GM21526 (cell line): ENCODE measurements around the gene UBASH3B.
A peak's percentile ranks its signal among the peaks of the same experiment; 100 is the strongest.
"Not testable (repeated sequence)": the region's sequence is repeated elsewhere in the genome, so short reads cannot be mapped to it uniquely, and the experiment has no call there.

Experiments used
- ATAC-seq: cut with Tn5 transposase; IDR thresholded peaks from one replicate; pipeline ENCODE4 v1.9.1; 2021; ENCODE audit warnings: moderate library complexity; ENCODE audit not compliant: unreplicated experiment, low FRiP score

UBASH3B gene

DNA sequence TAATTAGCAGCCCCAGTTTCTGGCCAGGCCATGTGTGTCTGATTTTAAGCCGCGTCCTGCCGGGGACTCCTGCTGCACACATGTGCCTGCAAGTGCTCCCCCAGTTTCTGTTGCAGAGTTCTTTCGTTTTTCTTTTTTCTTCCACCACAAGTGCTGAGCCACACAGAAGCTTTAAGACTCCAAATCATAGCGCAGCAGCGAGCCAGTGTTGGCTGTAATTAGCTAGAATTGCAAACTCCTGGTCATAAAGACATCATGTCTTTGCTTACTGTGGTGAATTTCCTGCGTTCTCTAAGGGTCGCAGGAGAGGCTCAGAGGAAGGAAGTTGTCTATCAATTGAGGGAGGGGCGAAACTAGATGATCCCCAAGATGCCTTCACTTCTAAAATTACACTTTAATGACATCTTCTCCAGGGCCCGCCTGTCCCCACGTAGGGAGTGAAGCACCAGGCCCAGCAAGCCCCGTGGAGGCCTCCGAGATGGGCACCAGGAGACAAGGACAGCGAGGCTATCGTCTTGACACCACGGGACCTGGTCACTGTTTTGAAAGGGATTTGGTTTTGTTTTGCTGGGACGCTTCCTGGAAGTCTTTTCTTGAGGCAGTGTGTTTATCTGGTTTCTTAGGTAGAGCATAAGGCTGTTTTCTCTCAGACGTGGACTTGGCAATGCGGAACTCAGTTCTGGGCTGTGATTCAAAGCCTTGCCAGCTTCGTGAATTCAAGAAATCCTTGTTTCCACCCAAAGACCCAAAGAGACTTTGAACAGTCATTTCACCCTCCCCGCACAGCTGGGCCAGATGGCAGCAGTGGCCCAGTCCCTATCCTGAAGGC, 71.8 kb downstream of the UBASH3B start:
- ATAC-seq: peak; percentile 78

DNA sequence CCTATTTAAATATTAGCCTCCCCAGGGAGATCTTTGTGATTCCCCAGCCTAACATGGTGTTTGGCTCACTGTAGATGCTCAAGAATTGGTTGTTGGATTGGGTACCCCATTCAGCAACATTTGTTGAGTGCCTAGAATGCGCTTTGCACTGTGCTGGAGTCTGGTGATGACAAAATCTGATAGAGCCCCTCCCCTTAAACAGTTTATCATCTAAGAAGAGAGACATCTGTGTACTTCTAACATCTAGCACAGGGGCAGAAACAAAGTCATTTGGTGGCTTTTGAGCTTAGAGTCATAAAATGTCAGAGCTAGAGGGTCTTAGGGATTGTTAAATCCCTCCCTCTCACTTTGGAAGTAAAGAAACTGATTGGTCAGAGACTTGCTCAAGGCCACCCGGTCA, 73.0 kb downstream of the UBASH3B start:
- ATAC-seq: no peak

DNA sequence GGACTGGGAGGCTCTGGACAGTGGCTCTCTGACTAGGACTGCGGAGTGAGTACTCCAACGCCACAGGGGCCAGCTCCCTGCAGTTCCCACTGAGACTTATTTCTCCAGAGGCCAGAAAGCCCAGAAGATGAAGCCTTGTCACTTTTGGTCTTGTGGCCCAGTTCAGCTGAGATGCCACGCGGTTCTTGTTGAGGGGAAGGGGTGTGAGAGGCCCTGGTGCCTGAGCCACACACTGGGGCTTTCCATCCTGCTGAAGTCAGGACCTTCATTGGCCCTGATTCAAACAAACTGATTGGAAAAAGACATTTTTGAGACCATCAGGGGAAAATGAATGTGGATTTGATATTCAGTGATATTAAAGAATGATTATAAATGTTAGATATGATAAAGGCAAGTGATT, 73.6 kb downstream of the UBASH3B start:
- no peak for ATAC-seq

DNA sequence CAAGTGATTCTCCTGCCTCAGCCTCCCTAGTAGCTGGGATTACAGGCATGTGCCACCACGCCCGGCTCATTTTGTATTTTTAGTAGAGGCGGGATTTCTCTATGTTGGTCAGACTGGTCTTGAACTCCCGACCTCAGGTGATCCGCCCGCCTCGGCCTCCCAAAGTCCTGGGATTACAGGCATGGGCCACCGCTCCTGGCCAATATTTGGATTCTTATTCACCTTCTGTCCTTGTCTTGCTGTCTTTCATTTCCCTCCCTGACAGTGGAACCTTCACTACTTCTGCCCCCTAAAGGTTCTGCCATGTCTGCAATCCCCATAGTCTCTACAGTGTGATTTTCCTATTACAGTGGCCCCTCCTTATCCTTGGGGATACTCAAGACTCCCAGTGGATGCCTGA, 75.2 kb downstream of the UBASH3B start:
- ATAC-seq: not testable (repeated sequence)

DNA sequence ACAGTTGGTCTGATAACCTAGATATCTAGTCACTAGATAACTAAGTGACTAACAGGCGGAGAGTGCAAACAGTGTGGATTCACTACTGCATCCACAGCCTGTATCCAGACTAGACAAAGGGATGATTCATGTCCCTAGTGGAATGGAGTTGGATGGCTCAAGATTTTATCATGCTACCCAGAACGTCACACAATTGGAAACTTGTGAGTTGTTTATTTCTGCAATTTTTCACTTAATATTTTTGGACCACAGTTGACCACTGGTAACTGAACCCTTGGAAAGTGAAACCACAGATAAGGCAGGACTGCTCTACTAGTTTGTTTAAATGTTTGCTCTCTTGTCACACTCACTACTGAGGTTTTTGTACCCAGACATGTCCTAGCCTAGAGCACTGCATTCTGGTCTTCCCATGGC, 76.0 kb downstream of the UBASH3B start:
- no peak for ATAC-seq

DNA sequence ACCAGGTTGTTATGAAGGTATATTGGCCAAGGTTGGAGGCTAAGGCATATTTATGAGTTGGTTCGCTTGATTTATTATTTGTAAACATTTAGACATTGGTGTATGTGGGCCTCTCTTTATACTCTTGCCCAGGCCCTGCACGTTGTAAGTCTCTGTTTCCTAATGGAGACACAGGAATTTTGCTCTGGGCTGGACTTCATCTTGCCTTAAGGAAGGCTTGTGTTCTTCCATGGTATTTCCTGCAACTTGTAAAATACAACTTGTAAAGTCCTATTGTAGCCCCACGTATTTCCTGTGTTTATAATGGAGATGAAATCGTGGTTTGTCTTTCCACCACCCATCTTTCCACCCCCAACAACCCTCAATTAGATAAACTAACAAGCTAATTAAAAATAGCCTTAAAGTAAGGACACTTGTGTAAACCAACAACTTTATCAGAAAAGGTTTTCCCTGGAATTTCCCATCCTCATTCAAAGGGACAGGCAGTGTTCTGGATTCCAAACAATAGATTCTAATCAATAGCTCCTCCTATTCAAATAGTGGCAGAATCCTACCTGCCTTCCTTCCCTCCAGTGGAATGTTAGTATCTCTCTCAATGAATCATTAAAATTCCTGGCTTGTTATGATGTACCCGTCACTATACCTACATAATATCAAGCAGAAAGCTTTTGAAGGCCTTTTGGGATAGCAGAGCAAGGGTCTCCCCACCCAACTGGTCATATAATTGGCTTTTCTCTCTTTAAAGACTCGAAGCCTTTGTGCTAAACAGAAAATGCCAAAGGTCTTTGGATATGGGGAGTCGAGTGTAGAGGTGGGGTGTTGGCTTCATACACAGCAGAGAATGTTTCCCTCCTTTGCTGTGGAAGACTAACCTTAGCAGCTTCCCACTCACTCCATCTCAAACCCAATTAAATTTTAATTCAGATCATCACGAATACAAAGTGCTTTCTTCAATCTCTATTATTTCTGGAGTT, 77.1 kb downstream of the UBASH3B start:
- no peak for ATAC-seq

DNA sequence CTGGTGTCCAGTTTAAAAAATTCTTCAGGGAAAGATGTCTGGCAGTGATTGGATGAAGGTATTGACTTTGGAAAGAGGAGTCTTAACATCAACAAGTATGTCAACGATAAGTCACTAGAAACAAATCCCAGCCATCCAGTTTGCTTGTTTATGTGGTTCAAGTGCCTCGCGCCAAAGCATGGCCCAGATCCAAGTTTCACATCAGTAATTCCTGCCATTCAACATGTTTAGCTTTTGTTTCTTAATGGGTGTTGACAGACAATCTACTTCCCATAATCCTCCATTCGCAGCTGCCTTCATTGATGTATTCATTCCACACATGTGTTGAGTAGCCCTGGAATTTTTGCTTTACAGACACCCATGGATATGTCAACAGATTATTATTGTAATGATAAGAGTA, 77.8 kb downstream of the UBASH3B start:
- ATAC-seq: no peak

DNA sequence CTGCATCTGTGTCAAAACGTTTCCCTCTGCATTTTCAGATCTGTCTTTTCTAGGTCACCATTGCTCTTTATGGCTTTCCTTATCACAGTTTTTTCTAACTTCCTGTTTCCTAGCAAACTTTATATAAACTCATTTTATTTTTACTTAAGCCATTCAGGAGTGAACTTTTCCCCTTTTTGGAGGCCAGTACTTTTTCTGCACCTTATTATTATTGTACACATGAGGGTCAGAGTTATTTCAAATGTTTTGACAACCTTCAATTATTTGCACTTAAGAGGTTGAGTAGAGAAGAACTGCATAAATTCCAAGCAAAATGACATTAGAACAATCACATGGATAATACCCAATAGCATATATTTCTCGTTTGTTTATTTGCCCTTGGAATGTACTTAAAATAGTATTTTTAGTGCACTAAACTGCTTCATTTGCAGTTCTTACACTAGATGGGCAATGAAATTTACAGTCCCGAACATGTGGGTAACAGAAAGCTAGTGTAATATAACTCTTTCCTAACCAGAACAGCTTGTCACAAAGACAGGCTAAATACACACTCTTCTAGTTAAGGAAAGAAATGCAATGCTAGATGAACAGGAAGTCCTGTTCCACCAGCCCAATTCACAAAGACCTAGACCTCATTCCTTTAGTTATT, 79.5 kb downstream of the UBASH3B start:
- ATAC-seq: no peak

DNA sequence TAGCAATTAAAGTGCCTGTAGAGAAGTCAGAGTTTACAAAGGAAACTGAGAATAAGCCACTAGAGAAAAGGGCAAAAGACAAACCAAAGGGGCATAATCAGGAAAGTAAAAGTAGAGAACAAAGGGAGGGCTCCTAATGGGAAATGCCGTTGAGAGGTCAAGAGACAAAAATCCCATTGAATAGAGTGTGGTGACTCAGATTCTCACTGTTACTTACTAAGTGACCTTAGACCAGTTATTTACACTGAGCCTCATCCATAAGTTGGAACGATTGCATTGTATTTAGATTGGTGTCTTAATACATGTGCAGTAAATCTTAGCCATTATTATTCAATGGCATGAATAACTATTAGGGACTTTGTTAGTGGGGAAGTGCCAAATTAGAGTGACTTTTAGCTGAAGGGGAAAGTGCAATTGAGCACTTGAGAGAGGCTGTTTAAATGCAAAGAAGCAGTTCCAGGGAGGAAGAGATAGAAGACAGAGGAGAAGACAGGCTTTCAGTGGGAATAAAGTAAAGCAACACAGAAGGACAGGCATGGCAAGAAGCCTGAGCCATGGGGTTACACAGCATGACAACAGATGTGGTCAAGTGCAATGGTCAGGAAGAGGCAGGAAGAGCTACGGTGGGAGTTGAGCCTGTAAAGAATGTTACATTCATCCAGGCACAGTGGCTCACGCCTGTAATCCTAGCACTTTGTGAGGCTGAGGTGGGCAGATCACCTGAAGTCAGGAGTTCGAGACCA, 82.6 kb downstream of the UBASH3B start:
- no peak for ATAC-seq

DNA sequence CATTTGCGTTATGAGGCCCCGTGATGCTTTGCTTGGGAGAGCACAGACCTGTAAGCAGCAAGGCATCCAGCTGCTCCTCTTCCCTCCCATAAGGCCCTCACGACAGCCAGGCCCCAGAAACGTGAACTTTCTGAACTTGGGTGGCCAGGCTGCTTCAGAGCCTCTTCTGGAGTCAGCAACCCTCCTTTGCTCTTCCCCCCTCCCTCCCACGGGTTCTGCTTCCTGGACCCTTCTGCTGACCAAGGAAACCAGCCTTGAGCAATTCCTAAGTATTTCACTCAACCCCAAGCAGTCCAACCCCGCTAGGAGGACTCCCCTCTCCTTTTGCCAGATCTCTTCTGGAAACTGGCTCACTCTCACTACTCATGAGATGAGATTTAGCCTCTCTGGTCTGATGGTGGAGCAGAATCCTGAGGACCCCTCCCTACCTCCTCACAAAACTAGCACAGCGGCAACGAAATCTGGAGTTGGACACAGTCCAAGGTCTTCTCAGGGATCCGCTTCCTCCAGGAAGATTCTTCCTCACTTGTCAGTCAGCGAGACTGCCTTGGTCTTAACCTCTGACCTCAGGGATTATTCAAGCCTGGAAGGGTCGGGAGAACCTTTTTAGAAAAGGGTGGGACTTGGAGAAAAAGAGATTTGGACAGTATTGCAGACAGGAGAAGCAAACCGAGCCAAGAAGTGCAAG, 86.2 kb downstream of the UBASH3B start:
- ATAC-seq: no peak

DNA sequence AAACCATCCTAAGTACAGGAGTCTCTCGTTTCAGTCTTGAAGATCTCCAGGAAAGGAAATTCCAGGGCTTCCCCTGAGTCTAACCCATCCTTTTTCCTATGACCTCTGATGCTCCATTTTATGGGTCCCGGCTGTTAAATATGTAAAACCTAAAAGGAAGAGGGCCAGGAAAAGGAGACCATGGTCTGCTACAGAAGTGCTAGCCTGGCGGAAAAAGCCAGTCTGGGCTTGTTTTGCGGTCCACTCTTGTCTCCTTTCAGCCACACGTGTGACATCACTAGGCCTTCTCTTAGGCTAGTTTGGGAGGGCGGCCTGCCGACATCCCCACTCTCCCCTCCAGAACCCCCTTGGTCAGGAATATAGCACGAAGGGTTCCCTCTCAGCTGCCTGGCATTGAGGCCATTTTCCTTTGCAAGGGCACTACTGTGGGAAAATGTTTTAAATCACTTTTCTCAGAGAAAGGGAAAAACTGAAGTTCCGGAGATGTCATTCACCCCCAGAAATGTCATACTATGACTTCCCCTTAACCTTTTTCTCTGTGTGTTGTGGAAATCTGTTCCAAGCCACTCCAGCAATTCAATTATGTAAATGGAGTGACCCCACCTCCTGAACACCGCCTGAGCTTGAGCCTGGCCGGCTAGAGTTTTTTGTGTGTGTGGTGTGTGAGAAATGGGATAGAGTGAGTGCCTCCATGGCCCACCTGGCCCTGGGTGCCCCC, 86.9 kb downstream of the UBASH3B start:
- ATAC-seq: no peak

DNA sequence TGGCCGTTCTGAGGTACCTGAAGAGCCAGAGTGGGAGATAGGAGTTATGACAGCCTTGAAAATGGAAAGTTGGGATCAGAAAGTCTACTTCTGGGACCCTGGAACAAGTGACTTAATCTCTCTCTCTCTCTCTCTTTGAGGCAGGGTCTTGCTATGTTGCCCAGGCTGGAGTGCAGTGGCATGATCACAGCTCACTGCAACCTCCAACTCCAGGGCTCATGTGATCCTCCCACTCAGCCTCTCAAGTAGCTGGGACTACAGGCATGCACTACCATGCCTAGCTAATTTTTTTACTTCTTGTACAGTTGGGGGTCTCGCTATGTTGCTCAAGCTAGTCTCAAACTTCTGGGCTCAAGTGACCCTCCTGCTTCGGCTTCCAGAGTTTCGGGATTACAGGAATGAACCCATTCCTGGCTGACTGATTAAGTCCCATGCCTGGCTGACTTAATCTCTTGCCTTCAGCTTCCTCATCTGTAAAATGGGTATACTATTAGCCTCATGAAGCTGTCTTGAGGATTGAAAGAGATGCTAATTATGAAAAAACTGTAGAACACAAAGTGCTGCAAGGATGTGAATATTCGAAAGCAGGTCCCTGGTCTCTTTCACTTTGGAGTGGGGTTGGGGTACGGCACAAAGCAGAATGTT, 87.7 kb downstream of the UBASH3B start:
- no peak for ATAC-seq

DNA sequence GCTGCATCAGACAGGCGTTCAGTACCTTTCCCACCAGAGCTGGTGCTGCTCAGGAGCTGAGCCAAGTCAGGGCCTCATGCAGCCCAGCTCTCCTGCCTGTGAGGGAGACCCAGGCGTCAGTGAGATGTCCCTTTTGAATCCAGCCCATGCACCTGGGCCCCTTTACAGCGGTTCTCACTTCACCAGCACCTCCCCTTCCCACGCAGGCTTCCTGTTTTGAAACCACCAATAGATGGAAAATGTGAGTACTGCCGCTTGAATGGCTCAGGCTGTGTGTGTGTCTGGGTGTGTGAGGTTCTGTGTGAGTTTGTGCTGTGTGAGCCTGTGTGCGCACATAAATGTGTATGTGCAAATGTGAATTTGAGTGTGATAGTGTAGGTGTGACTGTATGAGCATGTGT, 88.4 kb downstream of the UBASH3B start:
- ATAC-seq: peak; percentile 52

DNA sequence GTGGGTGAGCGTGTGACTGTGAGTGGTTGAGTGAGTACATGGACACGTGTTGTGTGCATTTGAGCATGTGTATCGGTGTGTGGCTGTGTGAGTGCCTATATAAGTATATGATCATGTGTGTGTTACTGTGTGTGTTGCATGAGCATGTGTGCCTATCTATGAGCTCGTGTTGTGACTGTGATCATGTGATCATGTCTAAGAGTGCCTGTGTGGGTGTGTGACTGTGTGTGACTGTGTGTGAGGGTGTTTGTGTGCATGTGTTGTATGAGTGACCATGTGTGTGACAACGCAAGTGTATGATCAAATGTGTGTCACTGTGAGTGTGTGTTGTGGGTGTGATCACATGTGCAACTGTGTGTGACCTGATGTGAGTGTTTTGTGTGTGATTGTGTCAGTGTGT, 88.8 kb downstream of the UBASH3B start:
- no peak for ATAC-seq

DNA sequence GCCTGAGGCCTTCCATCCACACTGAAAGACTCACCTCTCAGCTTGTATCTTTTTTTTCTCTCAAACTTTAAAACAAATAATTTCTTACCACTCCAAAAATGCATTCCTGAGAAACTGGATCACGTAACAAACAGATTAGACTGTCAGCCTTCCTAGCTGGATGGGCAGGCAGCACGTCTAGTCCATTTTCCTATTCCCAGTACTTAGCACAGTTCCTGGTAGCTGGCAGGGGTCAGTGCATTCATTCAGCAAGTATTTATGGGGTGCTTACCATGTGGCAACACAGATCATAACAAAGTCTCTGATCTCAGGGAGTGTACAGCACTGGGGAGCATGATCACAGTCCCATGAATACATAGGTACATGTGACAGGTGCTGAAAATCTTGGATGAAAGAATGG, 89.6 kb downstream of the UBASH3B start:
- no peak for ATAC-seq

DNA sequence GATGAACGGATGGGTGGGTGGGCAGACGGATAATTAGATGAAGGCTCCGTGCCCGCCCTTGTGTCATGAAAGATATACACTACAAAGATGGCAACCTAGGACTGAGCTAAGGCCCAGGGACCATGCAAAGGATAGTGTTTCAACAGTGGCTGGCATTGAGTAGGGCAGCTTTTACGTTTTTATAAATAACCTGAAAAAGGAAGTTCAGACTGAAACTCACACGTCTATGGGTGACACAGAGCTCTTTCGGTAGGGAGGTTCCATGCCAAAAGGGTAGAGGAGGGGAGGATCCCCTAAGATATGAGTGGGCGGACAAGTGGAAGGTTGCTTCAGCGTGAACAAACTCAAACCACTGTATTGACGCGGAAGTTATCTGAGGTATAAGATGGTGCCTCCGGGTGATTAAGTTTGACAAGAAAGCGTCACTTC, 90.5 kb downstream of the UBASH3B start:
- peak; percentile 77 for ATAC-seq

DNA sequence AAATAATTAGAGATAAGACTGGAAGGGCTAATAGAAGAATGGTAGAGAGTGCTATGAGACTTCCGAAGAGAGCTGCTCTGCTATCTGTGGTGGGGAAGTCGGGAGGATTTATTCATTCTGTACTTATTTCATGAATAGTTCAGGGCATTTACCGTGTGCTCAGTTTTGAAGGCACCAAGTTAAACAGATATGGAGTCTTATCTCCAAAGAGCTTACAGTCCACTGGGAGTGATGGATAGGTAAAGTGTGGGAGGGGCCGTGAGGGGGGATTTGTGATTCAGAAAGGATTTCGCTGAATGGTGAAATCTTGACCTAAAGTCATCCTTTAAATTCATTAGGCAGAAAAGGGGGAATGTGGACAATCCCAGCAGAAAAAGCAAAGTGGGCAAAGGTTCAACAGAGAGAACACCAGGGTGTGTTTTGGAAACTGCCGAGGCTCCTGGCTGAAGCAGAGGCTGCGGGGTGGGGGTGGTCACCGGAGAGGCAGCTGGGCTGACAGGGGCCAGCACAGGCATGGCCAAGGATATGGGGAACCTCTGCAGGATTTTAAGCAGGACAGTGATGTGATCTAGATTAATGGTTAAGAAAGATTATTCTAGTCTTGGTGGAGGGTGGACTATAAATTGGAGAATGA, 91.2 kb downstream of the UBASH3B start:
- no peak for ATAC-seq

DNA sequence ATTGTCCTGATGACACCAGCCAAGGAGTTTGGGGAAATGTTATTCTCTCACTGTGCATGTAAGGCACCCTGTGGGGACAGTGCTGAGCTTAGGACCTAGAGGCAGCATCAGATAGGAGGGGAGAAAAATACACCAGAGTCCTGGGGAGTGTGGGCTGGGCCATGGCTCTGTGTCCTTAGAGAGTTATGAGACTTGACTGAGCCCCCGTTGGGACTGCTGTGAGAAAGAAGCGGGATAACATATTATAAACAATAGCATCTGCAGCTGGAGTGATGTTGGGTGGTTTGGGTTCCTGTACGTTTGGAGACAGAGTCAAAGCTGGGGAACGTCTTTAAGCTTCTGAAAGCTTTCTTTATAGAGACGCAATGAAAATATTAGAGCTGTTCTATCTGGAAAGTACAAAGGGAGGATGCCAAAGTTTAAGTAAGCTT, 91.8 kb downstream of the UBASH3B start:
- no peak for ATAC-seq
